Nephron progenitor cell (in vitro differentiated cells): ENCODE data around the gene PARN.
"Not testable (repeated sequence)": the region's sequence is repeated elsewhere in the genome, so short reads cannot be mapped to it uniquely, and the experiment has no call there.

ENCODE experiments used
- DNase-seq: peaks from one replicate; pipeline ENCODE4 v3.0.0; 2021
- H3K27ac Mint-ChIP-seq: 2 replicates; pipeline ENCODE4 v1.8.0; 2021; ENCODE audit warnings: mild to moderate bottlenecking, moderate library complexity, mixed read lengths
- H3K27me3 Mint-ChIP-seq: 2 replicates; pipeline ENCODE4 v1.8.0; 2021; ENCODE audit warnings: mild to moderate bottlenecking, low read depth, mixed read lengths; ENCODE audit not compliant: poor library complexity
- H3K36me3 Mint-ChIP-seq: 2 replicates; pipeline ENCODE4 v1.8.0; 2021; ENCODE audit warnings: low read depth, mixed read lengths
- H3K4me1 Mint-ChIP-seq: 2 replicates; pipeline ENCODE4 v1.8.0; 2021; ENCODE audit warnings: mixed read lengths
- H3K4me3 Mint-ChIP-seq: 2 replicates; pipeline ENCODE4 v1.8.0; 2021; ENCODE audit warnings: mild to moderate bottlenecking, moderate library complexity, mixed read lengths
- H3K9me3 Mint-ChIP-seq: 2 replicates; pipeline ENCODE4 v1.8.0; 2021; ENCODE audit warnings: mild to moderate bottlenecking, moderate library complexity, mixed read lengths
- TF ChIP-seq, protein P1 (sequence below): fragments of 200-600 bp; sonication (generic); IDR thresholded peaks from 2 replicates; pipeline ENCODE4 v1.5.0; 2021; ENCODE audit warnings: antibody characterized with exemption

PARN gene

DNA sequence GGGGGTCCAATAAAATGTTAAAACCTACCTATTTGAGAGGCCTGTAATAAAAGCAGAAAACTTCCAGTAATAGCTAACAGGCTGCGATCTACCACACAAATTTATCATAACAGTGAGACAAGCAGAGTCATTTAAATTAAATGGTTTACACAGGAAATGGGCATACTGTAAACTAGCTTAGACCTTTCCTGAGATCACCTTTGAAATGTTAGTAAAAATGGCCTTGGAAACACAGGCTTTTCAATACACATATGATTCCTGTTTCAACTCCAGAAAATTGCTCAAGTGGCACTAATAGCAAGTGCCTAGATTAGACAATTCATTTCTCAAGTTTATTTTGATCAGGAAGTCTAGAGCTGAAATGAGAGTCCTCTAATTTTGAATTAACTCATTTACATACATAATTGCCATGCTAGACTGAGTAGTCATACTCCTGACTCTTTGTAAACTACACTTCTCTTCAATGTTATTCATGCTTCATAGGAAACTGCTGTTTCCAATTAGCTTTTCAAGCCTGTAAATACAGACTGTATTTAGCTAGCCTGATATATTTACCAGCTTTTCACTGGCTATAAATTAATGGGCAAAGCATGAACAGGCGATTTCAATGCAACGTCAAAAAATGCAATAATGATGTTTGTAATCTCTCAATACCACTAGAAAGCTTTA is 43.3 kb downstream of the PARN start:
- H3K27ac Mint-ChIP-seq: no peak overlapping the region
- TF ChIP-seq, protein P1, sequence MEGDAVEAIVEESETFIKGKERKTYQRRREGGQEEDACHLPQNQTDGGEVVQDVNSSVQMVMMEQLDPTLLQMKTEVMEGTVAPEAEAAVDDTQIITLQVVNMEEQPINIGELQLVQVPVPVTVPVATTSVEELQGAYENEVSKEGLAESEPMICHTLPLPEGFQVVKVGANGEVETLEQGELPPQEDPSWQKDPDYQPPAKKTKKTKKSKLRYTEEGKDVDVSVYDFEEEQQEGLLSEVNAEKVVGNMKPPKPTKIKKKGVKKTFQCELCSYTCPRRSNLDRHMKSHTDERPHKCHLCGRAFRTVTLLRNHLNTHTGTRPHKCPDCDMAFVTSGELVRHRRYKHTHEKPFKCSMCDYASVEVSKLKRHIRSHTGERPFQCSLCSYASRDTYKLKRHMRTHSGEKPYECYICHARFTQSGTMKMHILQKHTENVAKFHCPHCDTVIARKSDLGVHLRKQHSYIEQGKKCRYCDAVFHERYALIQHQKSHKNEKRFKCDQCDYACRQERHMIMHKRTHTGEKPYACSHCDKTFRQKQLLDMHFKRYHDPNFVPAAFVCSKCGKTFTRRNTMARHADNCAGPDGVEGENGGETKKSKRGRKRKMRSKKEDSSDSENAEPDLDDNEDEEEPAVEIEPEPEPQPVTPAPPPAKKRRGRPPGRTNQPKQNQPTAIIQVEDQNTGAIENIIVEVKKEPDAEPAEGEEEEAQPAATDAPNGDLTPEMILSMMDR: no peak
- DNase-seq: no peak
- no peaks in the 10 kb centered on the region for H3K27me3 Mint-ChIP-seq
- peaks cover 49% of the 10 kb centered on the region for H3K36me3 Mint-ChIP-seq
- no peak overlapping the region for H3K4me3 Mint-ChIP-seq
- no peaks in the 10 kb centered on the region for H3K9me3 Mint-ChIP-seq
- no peaks in the 10 kb centered on the region for H3K4me1 Mint-ChIP-seq

DNA sequence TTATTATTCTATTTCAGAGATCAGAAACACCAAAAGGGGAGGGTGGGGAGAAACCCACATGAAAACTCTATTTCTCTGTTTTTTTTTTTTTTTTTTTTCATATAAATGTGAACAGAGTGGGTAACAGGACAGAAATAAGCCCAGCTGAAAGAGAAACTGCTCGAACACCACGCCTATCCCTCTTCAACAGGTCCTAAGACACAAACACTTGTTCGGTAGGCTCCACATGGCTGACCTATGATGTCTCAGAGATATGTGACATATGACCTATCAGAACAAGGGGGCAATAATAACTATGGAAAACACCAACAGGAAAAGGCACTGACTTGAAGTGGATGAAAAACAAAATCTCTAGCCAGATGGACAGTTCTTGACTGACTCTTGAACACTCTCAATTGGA is 44.8 kb downstream of the PARN start:
- Mint-ChIP-seq H3K27ac (no peak overlapping the region), H3K36me3 (peaks cover 47% of the 10 kb centered on the region), H3K27me3 (no peaks in the 10 kb centered on the region), H3K9me3 (no peaks in the 10 kb centered on the region), H3K4me3 (no peak overlapping the region), H3K4me1 (no peaks in the 10 kb centered on the region)
- no peak for DNase-seq
- TF ChIP-seq, protein P1: no peak

DNA sequence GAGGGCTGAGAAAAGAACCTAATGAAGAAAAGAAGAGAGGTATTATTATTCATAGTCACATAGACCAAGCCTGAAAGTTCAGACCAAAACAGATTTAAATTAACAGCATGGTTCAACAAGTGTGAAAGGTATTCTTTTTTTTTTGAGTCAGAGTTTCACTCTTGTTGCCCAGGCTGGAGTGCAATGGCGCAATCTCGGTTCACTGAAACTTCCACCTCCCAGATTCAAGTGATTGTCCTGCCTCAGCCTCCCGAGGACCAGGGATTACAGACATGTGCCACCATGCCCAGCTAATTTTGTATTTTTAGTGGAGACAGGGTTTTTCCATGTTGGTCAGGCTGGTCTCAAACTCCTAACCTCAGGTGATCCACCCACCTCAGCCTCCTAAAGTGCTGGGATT is 49.1 kb downstream of the PARN start:
- DNase-seq, H3K27me3 Mint-ChIP-seq, H3K4me3 Mint-ChIP-seq, H3K4me1 Mint-ChIP-seq, H3K9me3 Mint-ChIP-seq: not testable (repeated sequence)
- Mint-ChIP-seq H3K27ac (peak overlapping the region; percentile 24), H3K36me3 (peaks cover 52% of the 10 kb centered on the region)

DNA sequence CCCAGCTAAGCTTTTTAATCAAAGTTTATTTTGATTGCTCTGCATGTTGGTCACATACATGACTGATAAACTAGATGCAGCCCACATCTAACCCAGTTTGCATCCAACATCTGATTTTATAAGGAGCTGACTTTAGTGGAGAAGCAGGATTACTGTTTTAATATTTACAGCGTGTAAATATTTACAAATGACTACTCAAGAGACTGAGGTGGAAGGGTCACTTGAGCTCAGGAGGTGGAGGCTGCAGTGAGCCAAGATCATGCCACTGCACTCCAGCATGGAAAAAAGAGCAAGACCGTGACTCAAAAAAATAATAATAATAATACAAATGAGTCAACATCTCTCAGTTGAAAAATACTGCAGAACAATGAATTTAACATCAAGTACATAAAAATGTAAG is 50.8 kb downstream of the PARN start:
- Mint-ChIP-seq H3K27me3 (no peaks in the 10 kb centered on the region), H3K36me3 (peaks cover 69% of the 10 kb centered on the region), H3K4me3 (no peak overlapping the region), H3K27ac (no peak overlapping the region), H3K4me1 (no peaks in the 10 kb centered on the region), H3K9me3 (peaks cover 14% of the 10 kb centered on the region)
- DNase-seq: no peak
- TF ChIP-seq, protein P1: no peak

DNA sequence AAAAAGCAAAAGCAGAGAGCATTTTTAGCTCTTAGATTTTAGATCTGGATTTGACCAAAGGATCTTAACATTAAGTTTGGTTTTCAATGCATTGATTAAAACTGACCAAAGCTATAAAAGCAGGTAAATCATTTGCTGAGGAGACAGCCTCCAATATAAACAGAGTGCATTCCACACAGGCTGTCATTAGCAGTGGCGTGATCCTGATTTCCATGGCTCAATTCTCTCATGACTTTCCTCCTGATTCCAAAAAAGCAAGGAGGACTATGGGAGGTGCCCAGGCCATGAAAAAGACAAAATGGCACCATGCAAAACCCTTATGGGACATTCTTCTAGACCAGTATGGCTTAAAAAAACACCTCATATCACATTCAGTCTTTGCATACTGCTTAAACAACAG is 53.5 kb downstream of the PARN start:
- H3K36me3 Mint-ChIP-seq: peaks cover 77% of the 10 kb centered on the region
- H3K4me1 Mint-ChIP-seq: no peaks in the 10 kb centered on the region
- TF ChIP-seq, protein P1: no peak
- no peak overlapping the region for H3K4me3 Mint-ChIP-seq
- H3K27ac Mint-ChIP-seq: no peak overlapping the region
- peaks cover 22% of the 10 kb centered on the region for H3K9me3 Mint-ChIP-seq
- H3K27me3 Mint-ChIP-seq: no peaks in the 10 kb centered on the region
- DNase-seq: no peak

DNA sequence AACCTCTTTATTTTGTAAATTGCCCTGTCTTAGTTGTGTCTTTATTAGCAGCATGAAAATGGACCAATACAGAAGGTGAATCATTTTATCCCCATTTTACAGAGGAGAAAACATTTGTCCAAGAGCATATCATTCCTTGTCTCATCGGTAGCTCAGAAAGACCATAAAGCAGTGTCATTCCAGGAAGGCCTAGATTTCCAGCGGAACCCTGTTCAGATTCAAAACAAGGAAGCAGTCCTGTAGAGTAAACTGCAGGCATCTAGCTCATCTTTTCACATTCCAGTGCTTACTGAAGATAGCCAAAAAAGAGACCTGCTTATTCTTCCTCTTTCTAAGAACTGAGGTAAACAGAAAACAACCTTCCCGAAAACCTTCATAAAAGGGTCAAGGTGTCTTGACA is 54.0 kb downstream of the PARN start:
- Mint-ChIP-seq H3K36me3 (peaks cover 73% of the 10 kb centered on the region), H3K27ac (no peak overlapping the region), H3K27me3 (no peaks in the 10 kb centered on the region), H3K4me1 (no peaks in the 10 kb centered on the region), H3K4me3 (no peak overlapping the region), H3K9me3 (peaks cover 22% of the 10 kb centered on the region)
- no peak for DNase-seq
- TF ChIP-seq, protein P1: no peak

DNA sequence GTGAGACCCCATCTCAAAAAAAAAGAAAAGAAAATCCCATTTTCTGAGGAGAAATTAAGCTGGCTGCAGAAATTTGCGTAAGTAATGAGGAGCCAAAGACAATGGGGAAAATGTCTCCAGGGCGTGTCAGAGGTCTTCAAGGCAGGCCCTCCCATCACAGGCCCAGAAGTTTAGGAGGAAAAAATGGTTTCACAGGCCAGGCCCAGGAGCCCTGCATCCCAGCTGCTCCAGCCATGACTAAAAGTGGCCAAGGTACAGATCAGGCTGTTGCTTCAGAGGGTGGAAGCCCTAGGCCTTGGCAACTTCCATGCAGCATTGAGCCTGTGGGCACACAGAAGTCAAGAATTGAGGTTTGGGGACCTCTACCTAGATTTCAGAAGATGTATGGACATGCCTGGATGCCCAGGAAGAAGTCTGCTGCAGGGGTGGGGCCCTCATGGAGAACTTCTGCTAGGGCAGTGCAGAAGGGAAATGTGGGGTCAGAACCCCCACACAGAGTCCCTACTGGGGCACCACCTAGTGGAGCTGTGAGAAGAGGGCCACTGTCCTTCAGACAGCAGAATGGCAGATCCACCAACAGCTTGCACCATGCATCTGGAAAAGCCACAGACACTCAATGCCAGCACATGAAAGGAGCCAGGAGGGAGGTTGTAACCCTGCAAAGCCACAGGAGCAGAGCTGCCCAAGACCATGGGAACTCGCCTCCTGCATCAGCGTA is 55.2 kb downstream of the PARN start:
- H3K27me3 Mint-ChIP-seq, H3K4me1 Mint-ChIP-seq, H3K4me3 Mint-ChIP-seq, H3K27ac Mint-ChIP-seq, DNase-seq: not testable (repeated sequence)
- Mint-ChIP-seq H3K9me3 (peaks cover 22% of the 10 kb centered on the region), H3K36me3 (peaks cover 61% of the 10 kb centered on the region)
